Type B pancreatic cell (in vitro differentiated cells): ENCODE data around the gene CAMSAP2. TPM values are rescaled to one million over a fixed set of nuclear protein-coding genes. Genes with fewer than 3 reads are reported as not detected.

Experiments
- DNase-seq: peaks from one replicate; pipeline ENCODE4 v3.0.0; 2021; ENCODE audit warnings: mixed read lengths; ENCODE audit not compliant: unreplicated experiment; ENCODE audit errors: extremely low spot score
- H3K27ac Mint-ChIP-seq: 2 replicates; pipeline ENCODE4 v1.8.0; 2021; ENCODE audit warnings: mild to moderate bottlenecking, mixed read lengths
- H3K27me3 Mint-ChIP-seq: 2 replicates; pipeline ENCODE4 v1.8.0; 2021; ENCODE audit warnings: mixed read lengths
- H3K36me3 Mint-ChIP-seq: 2 replicates; pipeline ENCODE4 v1.8.0; 2021; ENCODE audit warnings: mixed read lengths
- H3K4me1 Mint-ChIP-seq: one replicate; pipeline ENCODE4 v1.8.0; 2021; ENCODE audit warnings: mixed read lengths; ENCODE audit not compliant: unreplicated experiment
- H3K4me3 Mint-ChIP-seq: 2 replicates; pipeline ENCODE4 v1.8.0; 2021; ENCODE audit warnings: mild to moderate bottlenecking, mixed read lengths
- H3K9me3 Mint-ChIP-seq: 2 replicates; pipeline ENCODE4 v1.8.0; 2021; ENCODE audit warnings: mixed read lengths
- total RNA-seq: library from RNA; stranded (reverse); gene quantifications from 2 replicates; pipeline ENCODE4 v1.2.1, GENCODE V29; 2021; ENCODE audit warnings: low replicate concordance
- TF ChIP-seq, protein P1 (sequence below): fragments of 200-600 bp; sonication (generic); conservative IDR thresholded peaks from 2 replicates; pipeline ENCODE4 v1.5.0; 2021; ENCODE audit warnings: antibody characterized with exemption, mild to moderate bottlenecking

Gene CAMSAP2
- total RNA-seq, 1 donor from 2014 or later = 27.4 TPM

DNA sequence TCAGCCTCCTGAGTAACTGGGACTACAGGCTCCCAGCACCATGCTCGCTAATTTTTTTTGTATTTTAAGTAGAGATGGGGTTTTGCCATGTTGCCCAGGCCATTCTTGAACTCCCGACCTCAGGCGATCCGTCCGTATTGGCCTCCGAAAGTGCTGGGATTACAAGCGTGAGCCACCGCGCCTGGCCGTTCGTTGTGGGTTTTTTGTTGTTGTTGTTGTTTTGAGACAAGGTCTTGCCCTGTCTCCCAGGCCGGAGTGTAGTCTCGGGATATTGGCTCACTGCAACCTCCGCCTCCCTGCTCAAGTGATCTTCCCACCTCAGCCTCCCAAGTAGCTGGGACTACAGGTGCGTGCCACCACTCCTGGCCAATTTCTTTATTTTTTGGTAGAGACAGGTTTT lies 151.3 kb downstream of the CAMSAP2 start:
- H3K4me1 Mint-ChIP-seq = peaks cover 53% of the 10 kb centered on the region
- no peak overlapping the region for H3K27ac Mint-ChIP-seq
- peaks cover 7% of the 10 kb centered on the region for H3K27me3 Mint-ChIP-seq
- DNase-seq = no peak
- H3K4me3 Mint-ChIP-seq = peak overlapping the region; percentile 98
- TF ChIP-seq, protein P1, sequence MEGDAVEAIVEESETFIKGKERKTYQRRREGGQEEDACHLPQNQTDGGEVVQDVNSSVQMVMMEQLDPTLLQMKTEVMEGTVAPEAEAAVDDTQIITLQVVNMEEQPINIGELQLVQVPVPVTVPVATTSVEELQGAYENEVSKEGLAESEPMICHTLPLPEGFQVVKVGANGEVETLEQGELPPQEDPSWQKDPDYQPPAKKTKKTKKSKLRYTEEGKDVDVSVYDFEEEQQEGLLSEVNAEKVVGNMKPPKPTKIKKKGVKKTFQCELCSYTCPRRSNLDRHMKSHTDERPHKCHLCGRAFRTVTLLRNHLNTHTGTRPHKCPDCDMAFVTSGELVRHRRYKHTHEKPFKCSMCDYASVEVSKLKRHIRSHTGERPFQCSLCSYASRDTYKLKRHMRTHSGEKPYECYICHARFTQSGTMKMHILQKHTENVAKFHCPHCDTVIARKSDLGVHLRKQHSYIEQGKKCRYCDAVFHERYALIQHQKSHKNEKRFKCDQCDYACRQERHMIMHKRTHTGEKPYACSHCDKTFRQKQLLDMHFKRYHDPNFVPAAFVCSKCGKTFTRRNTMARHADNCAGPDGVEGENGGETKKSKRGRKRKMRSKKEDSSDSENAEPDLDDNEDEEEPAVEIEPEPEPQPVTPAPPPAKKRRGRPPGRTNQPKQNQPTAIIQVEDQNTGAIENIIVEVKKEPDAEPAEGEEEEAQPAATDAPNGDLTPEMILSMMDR = no peak
- H3K36me3 Mint-ChIP-seq = no peaks in the 10 kb centered on the region
- H3K9me3 Mint-ChIP-seq = no peaks in the 10 kb centered on the region

DNA sequence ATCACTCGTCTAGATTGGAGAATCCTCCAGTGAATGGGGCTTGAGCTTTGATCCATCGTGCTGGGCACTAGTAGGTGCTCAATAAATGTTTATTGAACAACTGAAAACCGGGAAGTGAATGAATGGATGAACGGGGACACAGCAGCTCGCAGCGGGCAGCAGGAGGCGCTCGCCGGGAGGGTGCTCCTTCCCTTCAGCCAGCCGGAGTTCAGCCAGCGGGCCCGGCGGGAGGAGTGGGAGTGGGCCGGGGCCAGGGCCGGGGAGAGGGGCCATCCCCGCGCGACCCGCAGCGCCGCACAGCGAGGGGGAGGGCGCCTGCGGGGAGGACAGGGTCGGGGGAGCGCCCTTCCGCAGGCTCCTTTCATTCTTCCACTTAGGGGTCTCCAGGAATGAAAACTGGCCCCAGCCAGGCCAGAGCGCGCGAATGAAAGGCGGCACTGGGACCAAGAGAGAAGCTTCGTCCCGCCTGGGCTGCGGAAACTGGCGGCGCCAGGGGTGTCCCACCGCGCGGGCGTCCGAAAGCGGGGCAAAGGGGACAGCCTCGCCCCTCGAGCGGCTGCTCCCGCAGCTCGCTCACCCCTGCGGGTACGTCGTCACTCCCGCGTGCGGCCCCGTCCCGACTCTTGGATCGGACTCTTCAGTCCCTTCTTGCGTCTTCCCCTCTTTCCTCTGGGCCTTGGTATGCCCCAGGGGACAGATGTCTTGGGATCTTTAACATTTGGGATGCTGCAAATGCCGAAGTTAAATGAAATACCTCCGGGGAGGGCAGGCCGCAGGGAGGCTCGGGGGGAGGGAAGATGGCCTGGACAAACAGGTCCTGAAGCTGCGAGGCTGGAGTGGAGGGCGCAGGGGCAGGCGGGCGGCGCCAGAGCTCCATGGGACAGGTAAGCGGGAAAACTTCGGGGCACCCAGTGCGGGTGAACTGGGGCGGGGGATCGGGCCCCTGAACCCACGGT lies 152.4 kb downstream of the CAMSAP2 start:
- peaks cover 7% of the 10 kb centered on the region for H3K27me3 Mint-ChIP-seq
- H3K4me3 Mint-ChIP-seq = peak overlapping the region; percentile 98

DNA sequence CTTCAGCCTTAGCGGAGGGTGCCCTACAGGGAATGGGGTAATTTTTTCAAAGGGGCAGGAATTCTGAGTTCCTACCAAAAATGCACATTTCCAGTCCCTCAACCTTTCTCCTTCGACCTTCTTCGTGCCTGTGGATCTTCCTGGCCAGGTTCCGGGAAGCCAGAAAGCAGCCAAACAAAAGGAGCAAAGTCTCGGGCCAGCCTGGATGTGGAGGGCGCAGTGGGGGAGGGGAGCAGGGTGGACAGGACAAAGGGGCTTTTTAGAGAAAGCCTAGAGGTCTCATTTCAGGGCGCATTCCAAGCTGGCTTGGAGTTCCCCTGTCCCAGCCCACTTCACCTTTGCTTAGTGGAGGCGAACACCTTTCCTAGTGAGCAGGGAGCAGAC lies 153.1 kb downstream of the CAMSAP2 start:
- Mint-ChIP-seq H3K9me3 (no peaks in the 10 kb centered on the region), H3K36me3 (no peaks in the 10 kb centered on the region), H3K4me1 (peaks cover 54% of the 10 kb centered on the region), H3K27ac (peak overlapping the region; percentile 97), H3K27me3 (peaks cover 7% of the 10 kb centered on the region), H3K4me3 (peak overlapping the region; percentile 98)
- TF ChIP-seq, protein P1 = no peak
- no peak for DNase-seq

More for the DNA sequence above, 152.4 kb downstream of the CAMSAP2 start:
- peak; percentile 77 for DNase-seq
- Mint-ChIP-seq H3K9me3 (no peaks in the 10 kb centered on the region), H3K27ac (peak overlapping the region; percentile 97), H3K4me1 (peaks cover 53% of the 10 kb centered on the region), H3K36me3 (no peaks in the 10 kb centered on the region)
- TF ChIP-seq, protein P1 = peak; percentile 80

DNA sequence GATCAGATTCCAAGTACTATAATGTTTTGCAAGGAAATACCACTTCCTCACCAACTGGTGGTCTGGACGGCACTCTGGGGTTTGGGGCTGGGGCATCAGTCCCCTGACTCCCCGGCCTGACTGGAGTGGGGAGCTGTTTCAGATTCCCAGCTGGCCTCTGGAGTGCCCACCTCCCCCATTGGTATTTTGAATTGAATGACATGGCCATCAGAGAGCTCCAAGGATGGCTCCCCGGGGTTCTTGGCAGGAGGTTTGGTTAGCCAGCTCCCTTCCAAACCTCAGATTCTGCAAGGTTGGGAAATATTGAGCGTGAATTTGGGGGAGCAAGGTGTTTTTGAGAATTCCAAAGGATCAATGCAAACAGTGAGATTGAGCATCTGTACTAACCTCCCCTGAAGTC lies 153.9 kb downstream of the CAMSAP2 start:
- Mint-ChIP-seq H3K4me3 (peak overlapping the region; percentile 98), H3K4me1 (peaks cover 50% of the 10 kb centered on the region), H3K27ac (peak overlapping the region; percentile 97), H3K9me3 (no peaks in the 10 kb centered on the region), H3K36me3 (no peaks in the 10 kb centered on the region), H3K27me3 (peaks cover 7% of the 10 kb centered on the region)
- DNase-seq = no peak
- TF ChIP-seq, protein P1 = no peak

DNA sequence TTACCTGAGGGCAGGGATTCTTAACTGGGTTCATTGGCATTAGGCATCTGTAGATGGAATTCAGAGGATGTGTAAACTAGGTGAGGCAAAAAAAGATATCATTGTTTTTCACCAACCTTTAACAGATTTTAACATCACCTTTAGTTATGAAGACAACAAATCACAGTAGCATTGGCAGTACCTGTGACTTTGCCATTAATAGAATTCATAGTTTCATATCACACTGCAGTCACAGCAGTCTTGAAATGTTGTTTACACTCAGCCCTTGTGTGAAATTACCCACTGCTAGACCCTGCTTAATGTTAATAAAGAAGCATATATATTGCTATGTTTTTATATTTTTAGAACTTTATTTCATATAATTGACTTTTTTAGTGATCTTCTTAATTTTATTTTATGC lies 154.3 kb downstream of the CAMSAP2 start:
- Mint-ChIP-seq H3K27ac (peak overlapping the region; percentile 97), H3K9me3 (no peaks in the 10 kb centered on the region), H3K4me3 (peak overlapping the region; percentile 98), H3K27me3 (peaks cover 7% of the 10 kb centered on the region), H3K4me1 (peaks cover 53% of the 10 kb centered on the region), H3K36me3 (no peaks in the 10 kb centered on the region)
- TF ChIP-seq, protein P1 = no peak
- no peak for DNase-seq
